Endodermal cell (in vitro differentiated cells): ENCODE measurements around the gene CIZ1. TPM values are rescaled to one million over a fixed set of nuclear protein-coding genes. Genes with fewer than 3 reads are reported as not detected.

ENCODE experiments used
- DNase-seq: peaks from one replicate; pipeline ENCODE4 v3.0.0-alpha.2; 2017
- H3K27ac ChIP-seq: 2 replicates; pipeline ENCODE4 v1.5.1; 2013; ENCODE audit warnings: mild to moderate bottlenecking, low read depth, low read length, moderate library complexity
- H3K27me3 ChIP-seq: 2 replicates; pipeline ENCODE4 v1.6.1; 2013; ENCODE audit warnings: mild to moderate bottlenecking, low read length, moderate library complexity; ENCODE audit not compliant: insufficient read depth, control insufficient read depth, poor library complexity, severe bottlenecking
- H3K36me3 ChIP-seq: 2 replicates; pipeline ENCODE4 v1.7.0; 2013; ENCODE audit warnings: mild to moderate bottlenecking, low read length, moderate library complexity; ENCODE audit not compliant: control insufficient read depth, insufficient read depth
- H3K4me1 ChIP-seq: one replicate; pipeline ENCODE4 v1.7.0; 2013; ENCODE audit warnings: low read length; ENCODE audit not compliant: control insufficient read depth, insufficient read depth
- H3K4me3 ChIP-seq: 2 replicates; pipeline ENCODE4 v1.5.1; 2013; ENCODE audit warnings: mild to moderate bottlenecking, low read length, moderate library complexity
- H3K9ac ChIP-seq: 2 replicates; pipeline ENCODE4 v1.6.1; 2013; ENCODE audit warnings: mild to moderate bottlenecking, low read length, moderate library complexity; ENCODE audit not compliant: poor library complexity, severe bottlenecking; ENCODE audit errors: extremely low read depth
- H3K9me3 ChIP-seq: 2 replicates; pipeline ENCODE4 v1.6.1; 2013; ENCODE audit warnings: mild to moderate bottlenecking, low read length, moderate library complexity; ENCODE audit not compliant: control insufficient read depth
- H3K27ac Mint-ChIP-seq: 2 replicates; pipeline ENCODE4 v1.8.0; 2020; ENCODE audit warnings: mixed read lengths
- H3K27me3 Mint-ChIP-seq: 2 replicates; pipeline ENCODE4 v1.8.0; 2021; ENCODE audit warnings: mild to moderate bottlenecking, mixed read lengths; ENCODE audit not compliant: insufficient read depth
- H3K36me3 Mint-ChIP-seq: 2 replicates; pipeline ENCODE4 v1.8.0; 2020; ENCODE audit warnings: low read depth, mixed read lengths
- H3K4me1 Mint-ChIP-seq: 2 replicates; pipeline ENCODE4 v1.8.0; 2020; ENCODE audit warnings: mixed read lengths
- H3K4me3 Mint-ChIP-seq: 2 replicates; pipeline ENCODE4 v1.8.0; 2020; ENCODE audit warnings: mild to moderate bottlenecking, moderate library complexity, mixed read lengths
- H3K9me3 Mint-ChIP-seq: 2 replicates; pipeline ENCODE4 v1.8.0; 2020; ENCODE audit warnings: mild to moderate bottlenecking, mixed read lengths
- WGBS, 2 experiments: methylation state at CpG; one replicate each; pipeline versions ENCODE4 v1.1.5 to v1.1.7; 2013; ENCODE audit warnings: missing lambda C conversion rate in 2 of 2, mixed read lengths in 1 of 2; ENCODE audit not compliant: insufficient coverage in 1 of 2, insufficient read length in 1 of 2; 5-methylcytosine and 5-hydroxymethylcytosine counted together
- total RNA-seq, 2 donors: library from RNA; stranded (reverse); fragmentation: NEBNext Ultra II Directional in 1 of 2; extraction: Animal tissue kit (Norgen Biotek cat#: 25700) in 1 of 2; gene quantifications; 2 replicates in 1 of 2; 3 replicates in 1 of 2; pipeline ENCODE4 v1.2.1, GENCODE V29; 2021
- TF ChIP-seq, protein P1 (sequence below): fragments of 200-600 bp; sonication (generic); conservative IDR thresholded peaks from 2 replicates; pipeline ENCODE4 v1.5.0; 2021; ENCODE audit warnings: antibody characterized with exemption, mild to moderate bottlenecking

Gene CIZ1
- total RNA-seq, 2 donors from 2014 or later: 115 to 117 TPM

DNA sequence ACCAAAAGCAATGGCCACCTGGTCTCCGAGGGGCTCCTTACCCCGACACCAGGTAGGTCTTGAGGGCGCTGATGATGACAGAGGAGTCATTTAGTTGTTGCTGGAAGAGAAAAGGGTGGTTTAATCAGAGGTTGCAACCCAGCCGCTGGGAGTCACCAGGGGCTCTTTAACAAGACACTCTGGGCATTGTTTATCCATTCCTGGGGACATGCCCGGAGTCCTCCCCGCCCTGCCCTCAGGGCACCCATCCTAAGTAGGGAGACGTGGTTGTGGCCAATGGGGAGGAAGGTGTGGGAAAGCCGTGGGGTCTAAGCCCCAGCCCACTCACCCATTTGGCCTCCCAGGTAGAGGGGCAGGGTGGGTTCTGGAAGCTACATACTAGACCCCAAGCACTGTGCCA lies 66.9 kb downstream of the CIZ1 start:
- Mint-ChIP-seq H3K4me1 (peaks cover 7% of the 10 kb centered on the region), H3K27ac (no peak overlapping the region), H3K4me3 (no peak overlapping the region), H3K36me3 (peaks cover 21% of the 10 kb centered on the region), H3K27me3 (peaks cover 10% of the 10 kb centered on the region), H3K9me3 (peaks cover 9% of the 10 kb centered on the region)
- 90 to 93% methylated on average over 2 to 8 of the region's 8 CpGs for whole genome bisulfite sequencing, 2 experiments
- Histone ChIP-seq H3K27me3 (no peaks in the 10 kb centered on the region), H3K9ac (no peak overlapping the region), H3K9me3 (no peaks in the 10 kb centered on the region), H3K4me1 (no peaks in the 10 kb centered on the region), H3K4me3 (no peak overlapping the region), H3K36me3 (peaks cover 21% of the 10 kb centered on the region), H3K27ac (no peak overlapping the region)
- no peak for DNase-seq
- TF ChIP-seq, protein P1, sequence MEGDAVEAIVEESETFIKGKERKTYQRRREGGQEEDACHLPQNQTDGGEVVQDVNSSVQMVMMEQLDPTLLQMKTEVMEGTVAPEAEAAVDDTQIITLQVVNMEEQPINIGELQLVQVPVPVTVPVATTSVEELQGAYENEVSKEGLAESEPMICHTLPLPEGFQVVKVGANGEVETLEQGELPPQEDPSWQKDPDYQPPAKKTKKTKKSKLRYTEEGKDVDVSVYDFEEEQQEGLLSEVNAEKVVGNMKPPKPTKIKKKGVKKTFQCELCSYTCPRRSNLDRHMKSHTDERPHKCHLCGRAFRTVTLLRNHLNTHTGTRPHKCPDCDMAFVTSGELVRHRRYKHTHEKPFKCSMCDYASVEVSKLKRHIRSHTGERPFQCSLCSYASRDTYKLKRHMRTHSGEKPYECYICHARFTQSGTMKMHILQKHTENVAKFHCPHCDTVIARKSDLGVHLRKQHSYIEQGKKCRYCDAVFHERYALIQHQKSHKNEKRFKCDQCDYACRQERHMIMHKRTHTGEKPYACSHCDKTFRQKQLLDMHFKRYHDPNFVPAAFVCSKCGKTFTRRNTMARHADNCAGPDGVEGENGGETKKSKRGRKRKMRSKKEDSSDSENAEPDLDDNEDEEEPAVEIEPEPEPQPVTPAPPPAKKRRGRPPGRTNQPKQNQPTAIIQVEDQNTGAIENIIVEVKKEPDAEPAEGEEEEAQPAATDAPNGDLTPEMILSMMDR: no peak

DNA sequence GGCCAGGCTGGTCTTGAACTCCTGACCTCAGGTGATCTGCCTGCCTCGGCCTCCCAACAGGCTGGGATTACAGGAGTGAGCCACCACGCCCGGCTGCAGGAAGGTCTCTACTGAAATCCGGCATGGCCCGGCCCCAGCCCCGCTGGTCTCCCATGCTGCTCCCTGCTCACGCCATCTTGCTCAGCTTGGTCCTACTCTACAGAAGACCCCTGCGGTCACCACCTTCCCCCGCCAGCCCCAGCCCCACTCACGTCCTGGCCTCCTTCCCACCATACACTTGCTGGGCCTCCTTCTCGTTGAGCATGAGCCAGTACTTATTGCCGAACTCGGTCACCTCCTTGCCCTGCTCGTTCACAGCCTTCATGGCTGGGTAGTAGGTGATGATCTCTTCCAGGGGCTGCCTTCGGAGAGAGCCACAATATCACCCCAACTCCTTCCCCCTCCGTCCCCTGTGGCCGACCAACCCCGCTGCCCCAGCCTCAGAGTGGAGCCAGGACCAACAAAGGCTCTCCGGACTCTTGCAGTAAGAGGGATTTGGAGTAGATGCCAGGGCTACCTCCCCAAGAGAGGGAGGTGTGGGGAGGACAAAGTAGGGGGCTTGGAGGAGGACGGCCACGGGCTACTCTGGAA lies 67.8 kb downstream of the CIZ1 start:
- no peaks in the 10 kb centered on the region for H3K9me3 ChIP-seq
- Mint-ChIP-seq H3K36me3 (peaks cover 21% of the 10 kb centered on the region), H3K27ac (no peak overlapping the region), H3K4me1 (peaks cover 7% of the 10 kb centered on the region), H3K9me3 (peaks cover 2% of the 10 kb centered on the region), H3K4me3 (no peak overlapping the region), H3K27me3 (peaks cover 4% of the 10 kb centered on the region)
- TF ChIP-seq, protein P1: no peak
- DNase-seq: no peak
- H3K27ac ChIP-seq: no peak overlapping the region
- peaks cover 21% of the 10 kb centered on the region for H3K36me3 ChIP-seq
- WGBS, 2 experiments: 94 to 95% methylated on average over 9 to 21 of the region's 21 CpGs
- no peak overlapping the region for H3K4me3 ChIP-seq
- H3K9ac ChIP-seq: no peak overlapping the region
- no peaks in the 10 kb centered on the region for H3K27me3 ChIP-seq
- H3K4me1 ChIP-seq: no peaks in the 10 kb centered on the region

DNA sequence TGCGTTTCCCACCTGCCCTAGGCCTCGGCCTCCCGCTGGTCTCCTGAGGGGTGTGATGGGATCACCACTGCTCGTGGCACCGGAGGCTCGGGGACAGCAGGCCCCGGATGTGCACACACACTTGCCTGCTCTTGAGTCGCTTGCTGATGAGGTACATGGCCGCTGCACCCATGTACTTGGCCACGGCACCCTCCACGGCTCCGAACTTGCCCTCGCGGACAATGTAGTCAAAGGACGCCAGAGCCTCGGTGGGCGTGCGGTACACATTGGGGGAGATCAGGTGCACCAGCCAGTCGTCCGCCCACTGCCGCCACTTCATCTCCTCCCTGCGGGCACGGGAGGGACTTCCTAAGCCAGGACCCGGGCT lies 68.6 kb downstream of the CIZ1 start:
- whole genome bisulfite sequencing, 2 experiments: 95% methylated on average over 23 to 24 of the region's 24 CpGs
- peaks cover 21% of the 10 kb centered on the region for H3K36me3 ChIP-seq
- Mint-ChIP-seq H3K36me3 (peaks cover 21% of the 10 kb centered on the region), H3K4me1 (peaks cover 7% of the 10 kb centered on the region), H3K4me3 (no peak overlapping the region), H3K9me3 (no peaks in the 10 kb centered on the region), H3K27me3 (no peaks in the 10 kb centered on the region), H3K27ac (no peak overlapping the region)
- H3K4me1 ChIP-seq: no peaks in the 10 kb centered on the region
- DNase-seq: no peak
- no peak overlapping the region for H3K4me3 ChIP-seq
- H3K27ac ChIP-seq: no peak overlapping the region
- H3K9ac ChIP-seq: no peak overlapping the region
- H3K9me3 ChIP-seq: no peaks in the 10 kb centered on the region
- TF ChIP-seq, protein P1: no peak
- H3K27me3 ChIP-seq: no peaks in the 10 kb centered on the region
